ENCODE results near the gene CD300C.
"Not testable (repeated sequence)": the region's sequence is repeated elsewhere in the genome, so short reads cannot be mapped to it uniquely, and the experiment has no call there.

The CD300C gene

DNA sequence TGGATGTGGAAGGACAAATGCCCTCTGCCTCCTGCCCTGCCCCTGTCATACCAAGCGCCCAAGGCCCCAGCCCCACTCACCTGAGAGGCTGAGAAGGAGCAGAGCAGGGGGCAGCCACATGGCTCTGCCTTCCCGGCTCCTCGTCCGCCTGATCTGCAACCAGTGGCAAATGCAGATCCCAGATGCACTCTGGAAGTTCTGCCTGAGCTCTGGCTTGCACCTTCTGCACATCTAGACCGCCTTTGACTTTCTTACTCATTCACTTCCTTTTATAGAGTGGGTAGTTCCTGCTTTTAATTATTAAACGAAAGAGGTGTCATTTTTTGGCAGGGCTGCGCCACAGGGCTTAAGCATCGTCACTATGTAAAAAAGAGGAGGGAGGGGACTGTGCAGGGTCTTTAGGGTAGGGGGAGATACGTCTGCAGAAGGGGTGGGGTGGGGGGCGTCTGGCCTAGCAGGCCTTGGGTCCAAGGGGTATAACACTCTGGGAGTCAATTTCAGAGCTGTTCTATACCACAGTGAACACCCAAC is 14.6 kb downstream of the CD300C start, which contains the start of gene CD300LB:
CD300LB (minus strand) TSS at position 245 of the 531 bp plus-strand sequence; CDS start at position 120, 125 bp downstream.
- DNase-seq (ENCODE audit: low read depth), result no peak

DNA sequence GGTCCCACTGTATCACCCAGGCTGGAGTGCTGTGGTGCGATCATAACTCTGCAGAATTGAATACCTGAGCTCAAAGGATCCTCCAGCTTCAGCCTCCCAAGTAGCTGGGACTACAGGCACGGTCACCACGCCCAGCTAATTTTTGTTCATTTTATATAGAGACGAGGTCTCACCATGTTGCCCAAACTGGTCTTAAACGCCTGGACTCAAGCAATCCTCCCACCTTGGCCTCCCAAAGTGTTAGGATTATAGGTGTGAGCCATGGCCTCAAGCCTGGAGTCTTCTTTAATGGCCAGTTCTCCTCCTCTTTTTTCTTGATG is 15.1 kb downstream of the CD300C start:
- no peak for DNase-seq (ENCODE audit: low read depth)

DNA sequence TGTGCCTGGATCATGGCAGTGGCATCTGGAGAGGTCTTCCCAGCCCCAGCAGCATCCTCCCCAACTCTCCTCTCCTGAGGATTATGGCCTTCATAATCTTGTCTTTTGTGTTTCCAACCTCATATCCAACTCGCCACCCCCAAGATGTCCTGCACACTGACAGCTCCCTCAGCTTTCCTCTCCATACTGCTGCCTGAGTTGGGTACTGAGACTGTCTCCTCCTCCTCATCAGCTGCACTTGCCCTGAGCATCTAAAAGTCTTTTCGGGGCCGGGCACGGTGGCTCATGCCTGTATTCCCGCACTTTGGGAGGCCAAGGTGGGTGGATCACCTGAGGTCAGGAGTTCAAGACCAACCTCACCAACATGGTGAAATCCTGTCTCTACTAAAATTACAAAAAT is 16.7 kb downstream of the CD300C start:
- no peak for DNase-seq (ENCODE audit: low read depth)

- no peak for DNase-seq (ENCODE audit: low read depth)
These were observed 17.3 kb downstream of the CD300C start for GRCh38 chr17:74528491-74529199.

DNA sequence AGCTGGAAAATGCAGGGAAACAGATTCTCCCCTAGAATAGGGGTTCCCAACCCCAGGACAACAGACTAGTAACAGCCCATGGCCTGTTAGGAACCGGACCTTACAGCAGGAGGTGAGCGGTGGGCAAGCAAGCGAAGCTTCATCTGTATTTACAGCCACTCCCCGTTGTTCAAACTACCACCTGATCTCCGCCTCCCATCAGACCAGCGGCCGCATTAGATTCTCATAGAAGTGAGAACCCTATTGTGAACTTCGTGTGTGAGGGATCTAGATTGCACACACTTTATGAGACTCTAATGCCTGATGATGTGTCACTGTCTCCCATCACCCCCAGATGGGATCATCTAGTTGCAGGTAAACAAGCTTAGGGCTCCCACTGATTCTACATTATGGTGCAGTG is 18.2 kb downstream of the CD300C start:
- no peak for DNase-seq (ENCODE audit: low read depth)

DNA sequence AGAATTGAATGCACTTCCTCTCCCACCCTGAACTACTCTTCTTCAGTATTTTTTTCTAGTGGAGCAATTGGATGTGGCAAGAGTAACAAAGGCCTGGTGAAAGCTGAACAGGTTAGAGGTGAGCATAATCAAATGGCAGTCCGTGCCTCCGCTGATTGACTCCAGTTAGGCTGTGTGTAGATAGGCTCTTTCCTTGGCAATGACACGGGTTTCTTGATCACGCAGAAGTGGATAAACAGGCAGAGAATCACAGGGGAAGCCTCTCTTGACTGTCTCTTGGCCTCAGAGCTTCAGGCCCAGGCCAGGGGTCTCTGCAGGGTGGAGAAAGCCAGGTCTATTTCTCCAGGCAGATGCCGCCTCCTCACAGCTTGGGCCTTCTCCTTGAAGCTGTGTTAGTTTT is 18.8 kb downstream of the CD300C start:
- DNase-seq (ENCODE audit: low read depth), result no peak

DNA sequence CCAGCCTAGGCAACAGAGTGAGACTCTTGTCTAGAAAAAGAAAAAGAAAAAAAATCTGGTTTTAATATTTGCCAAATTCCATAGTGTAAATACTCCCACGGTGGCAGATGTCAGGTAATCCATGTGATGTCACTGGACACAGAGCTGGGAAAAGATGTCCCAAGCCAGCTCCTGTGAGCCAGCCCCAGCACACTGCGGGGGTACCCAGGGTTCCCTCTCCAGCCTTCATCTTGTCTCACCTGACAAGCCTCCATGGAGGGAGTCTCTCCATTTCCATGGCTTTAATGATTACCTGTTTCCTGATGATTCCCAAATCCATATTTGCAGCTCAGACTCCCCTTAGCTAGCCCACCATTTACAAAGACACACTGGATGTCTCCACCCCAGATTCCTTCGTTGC is 19.2 kb downstream of the CD300C start:
- DNase-seq (ENCODE audit: low read depth), result no peak

- no peak for DNase-seq (ENCODE audit: low read depth)
These were observed 20.1 kb downstream of the CD300C start for GRCh38 chr17:74525781-74526288.

DNA sequence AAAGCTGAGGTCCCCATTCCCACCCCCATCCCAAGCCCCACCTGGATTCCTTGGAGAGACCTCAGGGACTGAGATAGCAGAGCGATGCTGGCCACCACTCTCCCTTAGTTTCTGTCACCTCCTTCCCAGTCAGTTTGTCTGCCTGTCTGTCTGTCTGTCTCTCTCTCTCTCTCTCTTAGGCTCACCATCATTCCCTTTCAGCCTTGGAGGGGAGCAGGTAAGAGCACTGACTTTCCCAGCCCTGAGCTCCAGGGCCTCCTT is 20.5 kb downstream of the CD300C start:
- no peak for DNase-seq (ENCODE audit: low read depth)

- no peak for DNase-seq (ENCODE audit: low read depth)
These were observed 21.1 kb downstream of the CD300C start for GRCh38 chr17:74524653-74525464.

DNA sequence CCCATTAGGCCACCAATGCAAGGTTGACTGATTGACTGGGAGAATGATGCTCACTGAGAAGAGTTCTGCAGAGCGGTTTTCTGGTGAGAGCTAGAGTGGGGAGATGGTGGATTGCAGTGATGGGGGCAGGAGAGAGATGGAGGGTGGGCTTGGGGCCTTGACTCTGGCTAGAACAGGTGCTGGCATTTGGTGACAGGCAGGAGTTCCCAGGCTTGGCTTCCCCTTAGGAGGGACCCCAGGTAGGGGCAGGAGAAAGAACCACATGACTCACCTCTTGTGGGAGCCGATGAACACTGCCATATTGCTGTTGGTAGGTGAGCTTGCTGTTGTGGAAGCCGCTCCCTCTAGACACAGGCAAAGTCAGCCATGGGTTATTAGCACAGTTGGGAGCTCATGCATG is 22.6 kb downstream of the CD300C start:
- no peak for DNase-seq (ENCODE audit: low read depth)

DNA sequence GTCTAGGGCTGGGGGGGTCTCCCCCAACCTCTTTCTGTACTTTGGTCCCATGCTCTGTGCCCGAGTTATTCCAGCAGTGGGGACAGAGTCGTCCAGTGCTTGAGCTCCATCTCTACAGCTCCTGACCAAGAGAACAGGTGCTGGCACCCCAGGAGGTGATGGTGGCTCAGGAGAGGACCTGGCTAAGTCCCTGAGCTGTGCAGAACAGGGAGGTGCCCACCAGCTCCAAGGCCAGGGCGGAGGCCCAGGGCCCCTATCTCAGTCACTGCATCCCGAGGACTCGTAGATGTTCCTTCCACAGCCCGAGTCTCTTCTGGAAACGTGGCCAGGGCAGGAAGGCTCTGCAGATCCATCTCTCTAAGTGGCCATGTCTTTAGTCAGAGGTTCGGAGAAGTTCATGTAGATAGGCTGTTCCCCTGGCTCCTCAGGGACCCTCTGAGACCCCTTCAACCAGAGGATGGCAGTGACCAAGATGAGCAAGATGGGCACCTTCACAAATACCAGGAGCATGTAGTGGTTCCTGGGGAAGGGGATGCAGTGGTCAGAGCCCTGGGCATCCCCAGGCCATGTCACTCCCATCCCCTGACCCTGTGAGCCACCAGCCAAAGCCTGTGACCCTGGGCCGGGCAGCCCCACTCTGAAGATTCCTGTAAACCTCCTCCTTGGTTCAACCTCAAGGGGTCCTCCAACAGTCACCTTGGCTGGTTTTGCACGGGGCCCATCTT is 23.4 kb downstream of the CD300C start:
- DNase-seq (ENCODE audit: low read depth), result no peak

DNA sequence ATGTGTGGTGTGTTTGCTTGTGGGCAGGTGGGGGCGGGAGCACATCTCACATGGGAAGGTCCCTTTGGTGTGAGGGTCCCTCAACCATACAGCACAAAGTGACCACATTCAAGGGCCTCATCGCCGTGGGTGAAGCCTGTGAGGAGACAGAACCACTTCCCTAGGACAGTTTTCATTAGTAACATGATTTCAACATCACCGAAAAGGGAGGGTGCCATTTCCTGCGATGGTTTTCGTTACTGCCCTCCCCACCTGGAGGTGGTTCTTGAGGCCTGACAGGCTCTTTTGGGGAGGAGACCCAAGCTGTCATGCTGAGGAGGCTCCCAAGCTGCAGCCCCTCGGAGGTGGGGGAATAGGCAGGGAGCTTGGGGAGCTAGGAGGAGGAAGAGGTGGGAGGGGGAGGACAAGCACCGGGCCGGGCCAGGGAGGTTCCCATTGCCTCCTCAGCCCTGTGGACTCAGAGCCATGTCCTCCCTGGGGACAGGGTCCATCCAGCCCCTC is 24.2 kb downstream of the CD300C start:
- DNase-seq (ENCODE audit: low read depth), result no peak

- DNase-seq (ENCODE audit: low read depth), result no peak
These were observed 25.0 kb downstream of the CD300C start for GRCh38 chr17:74520790-74521480.

DNA sequence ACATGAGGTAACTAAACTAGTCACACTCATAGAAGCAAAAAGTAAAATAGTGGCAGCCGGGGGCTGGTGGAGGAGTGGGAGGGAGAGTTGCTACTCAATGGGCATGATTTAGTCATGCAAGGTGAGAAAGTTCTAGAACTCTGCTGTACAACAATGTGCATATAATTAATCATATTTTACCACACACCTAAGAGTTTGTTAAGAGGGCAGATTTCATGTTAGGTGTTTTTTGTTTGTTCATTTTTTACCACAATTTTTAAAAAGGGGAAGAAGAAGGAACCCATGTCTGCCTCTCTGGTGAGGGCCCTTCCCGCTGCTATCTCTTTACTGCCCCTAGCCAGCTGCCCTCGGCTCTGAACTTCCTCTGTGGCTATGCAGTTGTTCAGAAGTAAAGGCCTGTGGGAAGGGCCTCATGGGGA is 25.9 kb downstream of the CD300C start:
- DNase-seq (ENCODE audit: low read depth), result no peak

DNA sequence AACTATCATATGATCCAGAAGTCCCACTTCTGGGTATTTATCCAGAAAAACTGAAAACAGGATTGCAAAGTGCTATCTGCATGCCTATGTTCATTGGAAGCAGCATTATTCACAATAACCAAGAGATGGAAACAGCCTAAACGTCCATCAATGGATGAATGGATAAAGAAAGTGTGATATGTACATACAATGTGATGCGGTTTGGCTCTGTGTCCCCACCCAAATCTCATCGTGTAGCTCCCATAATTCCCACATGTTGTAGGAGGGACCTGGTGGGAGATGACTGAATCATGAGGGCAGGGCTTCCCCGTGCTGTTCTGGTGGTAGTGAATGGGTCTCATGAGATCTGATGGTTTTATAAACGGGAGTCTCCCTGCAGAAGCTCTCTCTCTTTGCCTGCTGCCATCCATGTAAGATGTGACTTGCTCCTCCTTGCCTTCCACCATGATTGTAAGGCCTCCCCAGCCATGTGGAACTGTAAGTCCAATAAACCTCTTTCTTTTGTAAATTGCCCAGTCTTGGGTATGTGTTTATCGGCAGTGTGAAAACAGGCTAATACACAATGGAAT is 27.4 kb downstream of the CD300C start:
- not testable (repeated sequence) for DNase-seq (ENCODE audit: low read depth)

GRCh38 chr17:74516561-74517328 is 29.2 kb downstream of the CD300C start:
- DNase-seq (ENCODE audit: low read depth), result no peak

- DNase-seq (ENCODE audit: low read depth), result no peak
These were observed 30.0 kb downstream of the CD300C start for GRCh38 chr17:74515941-74516340.

DNA sequence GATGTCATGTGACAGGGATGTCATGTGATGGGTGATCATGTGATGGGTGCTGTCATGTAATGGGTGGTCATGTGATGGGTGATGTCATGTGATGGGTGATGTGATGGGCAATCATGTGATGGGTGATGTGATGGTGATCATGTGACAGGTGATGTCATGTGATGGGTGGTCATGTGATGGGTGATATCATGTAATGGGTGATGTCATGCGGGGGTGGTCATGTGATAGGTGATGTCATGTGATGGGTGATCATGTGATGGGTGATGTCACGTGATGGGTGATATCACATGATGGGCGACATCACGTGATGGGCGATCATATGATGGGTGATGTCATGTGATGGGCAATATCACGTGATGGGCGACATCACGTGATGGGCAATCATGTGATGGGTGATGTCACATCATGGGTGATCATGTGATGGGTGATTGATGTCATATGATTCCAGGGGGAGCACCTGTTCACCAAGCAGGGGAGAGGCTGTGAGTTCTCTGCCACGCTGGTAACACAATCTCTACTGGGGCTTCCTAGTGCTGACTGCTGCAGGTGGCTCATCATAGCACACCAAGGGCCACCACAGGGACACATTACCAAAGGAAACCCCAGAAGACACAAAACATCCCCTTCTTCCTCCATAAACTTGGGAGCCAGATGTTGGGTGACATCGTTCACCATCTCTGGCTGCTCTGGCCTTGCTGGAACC is 31.1 kb downstream of the CD300C start:
- DNase-seq (ENCODE audit: low read depth), result no peak

GRCh38 chr17:74513987-74514631 is 31.8 kb downstream of the CD300C start:
- DNase-seq (ENCODE audit: low read depth), result peak; percentile 5
